H1 (cell line): Measurements from ENCODE around the gene FOXA2. TPM values are rescaled to one million over a fixed set of nuclear protein-coding genes. Genes with fewer than 3 reads are reported as not detected.

ENCODE experiments used
- CTCF ChIA-PET: fragments of 300-600 bp; sonication (Branson Sonifier 250); formaldehyde crosslinking; loops from one replicate; lab custom pipeline; 2021; ENCODE audit not compliant: partially characterized antibody; lab: Charles Lee
- POLR2A ChIA-PET: fragments of 300-600 bp; sonication (Branson Sonifier 250); formaldehyde crosslinking; loops from one replicate; lab custom pipeline; 2021; ENCODE audit warnings: inconsistent platforms; ENCODE audit not compliant: partially characterized antibody; lab: Charles Lee
- DNase-seq, 2 experiments: peaks; one replicate each; pipeline versions ENCODE4 v3.0.0 to v3.0.0-alpha.2; 2010 to 2022; ENCODE audit warnings: low spot score in 2 of 2, low read depth in 1 of 2, mixed read lengths in 1 of 2
- FAIRE-seq: peaks from 2 replicates; lab custom pipeline; 2011; peaks lifted over from hg19 to GRCh38; lab: Jason Lieb, UNC
- H2AFZ ChIP-seq: 2 replicates; pipeline ENCODE4 v1.8.1; 2012; ENCODE audit warnings: low read length, inconsistent platforms
- H2AK5ac ChIP-seq: 2 replicates; pipeline ENCODE4 v1.6.1; 2013; ENCODE audit warnings: low read depth, low read length
- H2BK120ac ChIP-seq: replicated peaks from 2 replicates; pipeline ENCODE3; 2013; ENCODE audit warnings: low read depth, low read length, inconsistent platforms
- H2BK12ac ChIP-seq: 2 replicates; pipeline ENCODE4 v1.6.1; 2013; ENCODE audit warnings: low read depth, low read length
- H2BK15ac ChIP-seq: 2 replicates; pipeline ENCODE4 v1.6.1; 2013; ENCODE audit warnings: low read length
- H2BK20ac ChIP-seq: 2 replicates; pipeline ENCODE4 v1.6.1; 2013; ENCODE audit warnings: low read length
- H2BK5ac ChIP-seq: 2 replicates; pipeline ENCODE4 v1.6.1; 2013; ENCODE audit warnings: low read depth, low read length
- H3K14ac ChIP-seq: 2 replicates; pipeline ENCODE4 v1.6.1; 2013; ENCODE audit warnings: inconsistent platforms; ENCODE audit not compliant: insufficient read length
- H3K18ac ChIP-seq: 2 replicates; pipeline ENCODE4 v1.6.1; 2013; ENCODE audit warnings: low read length; ENCODE audit errors: extremely low read depth
- H3K23ac ChIP-seq: 2 replicates; pipeline ENCODE4 v1.6.1; 2013; ENCODE audit warnings: inconsistent platforms; ENCODE audit not compliant: insufficient read length
- H3K23me2 ChIP-seq: 2 replicates; pipeline ENCODE4 v1.6.1; 2013; ENCODE audit warnings: low read depth, low read length
- H3K27ac ChIP-seq: 2 replicates; pipeline ENCODE4 v1.6.1; 2011; ENCODE audit warnings: low read depth, low read length, inconsistent platforms
- H3K27me3 ChIP-seq, 4 experiments: replicated peaks in 1 of 4; 1 replicate in 1 of 4; 2 replicates in 3 of 4; pipeline versions ENCODE4 v1.6.1 to v1.8.1; 2011 to 2013; ENCODE audit warnings: low read length in 3 of 4, mild to moderate bottlenecking in 3 of 4, inconsistent platforms in 2 of 4, mixed read lengths in 2 of 4, moderate library complexity in 1 of 4; ENCODE audit not compliant: control insufficient read depth in 3 of 4, insufficient read depth in 3 of 4; ENCODE audit errors: extremely low read depth in 1 of 4
- H3K36me3 ChIP-seq, 4 experiments: 2 replicates each; pipeline versions ENCODE4 v1.6.1 to v1.8.1; 2011 to 2013; ENCODE audit warnings: mild to moderate bottlenecking in 4 of 4, low read length in 3 of 4, moderate library complexity in 2 of 4, control low read depth in 1 of 4, inconsistent platforms in 1 of 4; ENCODE audit not compliant: insufficient read depth in 4 of 4, control insufficient read depth in 2 of 4
- H3K4ac ChIP-seq: replicated peaks from 2 replicates; pipeline ENCODE3; 2013; ENCODE audit warnings: low read length, low read depth, mixed read lengths, inconsistent platforms; ENCODE audit not compliant: insufficient read length
- H3K4me1 ChIP-seq, 4 experiments: replicated peaks in 1 of 4; 1 replicate in 1 of 4; 2 replicates in 3 of 4; pipeline versions ENCODE4 v1.6.1 to v1.8.1; 2011 to 2013; ENCODE audit warnings: low read length in 3 of 4, inconsistent platforms in 2 of 4, mixed read lengths in 1 of 4; ENCODE audit not compliant: insufficient read depth in 4 of 4, control insufficient read depth in 3 of 4
- H3K4me2 ChIP-seq, 2 experiments: 2 replicates each; pipeline versions ENCODE4 v1.6.1 to v1.8.1; 2011 to 2013; ENCODE audit warnings: low read depth in 2 of 2, low read length in 2 of 2, control low read depth in 1 of 2, inconsistent platforms in 1 of 2, mild to moderate bottlenecking in 1 of 2; ENCODE audit not compliant: insufficient read depth in 1 of 2
- H3K4me3 ChIP-seq, 4 experiments: fragments of 200-600, 300-600 bp in 1 of 4; sonication (generic), shearing (Covaris generic), sonication (Bioruptor Twin) in 1 of 4; 2 replicates each; pipeline versions ENCODE4 v1.5.1 to v1.8.1; 2011 to 2016; ENCODE audit warnings: low read length in 4 of 4, low read depth in 3 of 4, control low read depth in 2 of 4, inconsistent platforms in 2 of 4, mild to moderate bottlenecking in 2 of 4, mixed read lengths in 1 of 4, moderate library complexity in 1 of 4; ENCODE audit not compliant: insufficient read depth in 2 of 4; ENCODE audit errors: extremely low read depth in 1 of 4
- H3K56ac ChIP-seq: replicated peaks from 2 replicates; pipeline ENCODE3; 2013; ENCODE audit warnings: low read depth, mild to moderate bottlenecking, mixed read lengths, low read length, inconsistent platforms; ENCODE audit not compliant: insufficient read length
- H3K79me1 ChIP-seq: 2 replicates; pipeline ENCODE4 v1.6.1; 2013; ENCODE audit warnings: low read depth, low read length, control low read depth
- H3K79me2 ChIP-seq, 2 experiments: 2 replicates each; pipeline versions ENCODE4 v1.6.1 to v1.8.1; 2012 to 2013; ENCODE audit warnings: low read length in 2 of 2, mild to moderate bottlenecking in 2 of 2, inconsistent platforms in 1 of 2; ENCODE audit not compliant: insufficient read depth in 2 of 2, control insufficient read depth in 1 of 2
- H3K9ac ChIP-seq, 4 experiments: replicated peaks in 1 of 4; 1 replicate in 1 of 4; 2 replicates in 3 of 4; pipeline versions ENCODE4 v1.6.1 to v1.8.1; 2011 to 2013; ENCODE audit warnings: low read depth in 3 of 4, low read length in 3 of 4, control low read depth in 2 of 4, mild to moderate bottlenecking in 2 of 4, moderate library complexity in 2 of 4, inconsistent platforms in 1 of 4; ENCODE audit errors: extremely low read depth in 1 of 4
- H3K9me3 ChIP-seq, 2 experiments: 2 replicates each; pipeline versions ENCODE4 v1.6.1 to v1.8.1; 2012 to 2013; ENCODE audit warnings: mild to moderate bottlenecking in 2 of 2, moderate library complexity in 2 of 2, control low read depth in 1 of 2, inconsistent platforms in 1 of 2, low read depth in 1 of 2, low read length in 1 of 2, mixed read lengths in 1 of 2; ENCODE audit not compliant: insufficient read depth in 2 of 2
- H4K20me1 ChIP-seq, 2 experiments: replicated peaks in 1 of 2; 2 replicates each; pipeline versions ENCODE3 to v1.8.1; 2011 to 2013; ENCODE audit warnings: inconsistent platforms in 2 of 2, low read length in 2 of 2, mild to moderate bottlenecking in 1 of 2; ENCODE audit not compliant: insufficient read depth in 2 of 2, control insufficient read depth in 1 of 2
- H4K5ac ChIP-seq: 2 replicates; pipeline ENCODE4 v1.6.1; 2013; ENCODE audit warnings: low read length, low read depth, mixed read lengths, inconsistent platforms; ENCODE audit not compliant: insufficient read length
- H4K8ac ChIP-seq: 2 replicates; pipeline ENCODE4 v1.8.0; 2013; ENCODE audit warnings: mild to moderate bottlenecking, moderate library complexity, low read length, inconsistent platforms; ENCODE audit not compliant: insufficient read depth; ENCODE audit errors: extremely low read depth
- H4K91ac ChIP-seq: replicated peaks from 2 replicates; pipeline ENCODE3; 2013; ENCODE audit warnings: low read length, mixed read lengths, inconsistent platforms; ENCODE audit not compliant: insufficient read length
- CEBPB ChIP-seq: IDR thresholded peaks from 2 replicates; pipeline ENCODE4 v1.6.1; 2012; ENCODE audit warnings: low read depth, low read length
- GABPA ChIP-seq: IDR thresholded peaks from 2 replicates; pipeline ENCODE4 v1.6.1; 2011; ENCODE audit warnings: mild to moderate bottlenecking, low read length, moderate library complexity, borderline replicate concordance; ENCODE audit not compliant: insufficient read depth
- JUN ChIP-seq: IDR thresholded peaks from 2 replicates; pipeline ENCODE4 v1.6.1; 2011; ENCODE audit warnings: low read depth, mild to moderate bottlenecking, improper control_type of control experiment, low read length
- JUND ChIP-seq: IDR thresholded peaks from 2 replicates; pipeline ENCODE4 v1.6.1; 2011; ENCODE audit warnings: mild to moderate bottlenecking, improper control_type of control experiment, low read length
- KDM1A ChIP-seq: fragments of 200-600, 300-600 bp; sonication (generic); IDR thresholded peaks from 2 replicates; pipeline ENCODE4 v1.7.1; 2016; ENCODE audit warnings: mild to moderate bottlenecking, low read length, borderline replicate concordance
- KDM4A ChIP-seq: IDR thresholded peaks from one replicate; pipeline ENCODE4 v1.7.1; 2012; ENCODE audit warnings: low read depth, mild to moderate bottlenecking, moderate library complexity, low read length, inconsistent platforms; ENCODE audit not compliant: severe bottlenecking
- RAD21 ChIP-seq, 2 experiments: IDR thresholded peaks in 1 of 2; conservative IDR thresholded peaks in 1 of 2; 2 replicates each; pipeline ENCODE4 v1.6.1; 2011; ENCODE audit warnings: low read depth in 2 of 2, low read length in 2 of 2, improper control_type of control experiment in 1 of 2, inconsistent platforms in 1 of 2, mild to moderate bottlenecking in 1 of 2, moderate library complexity in 1 of 2
- RNF2 ChIP-seq: fragments of 200-900, 300-1000 bp; sonication (generic); IDR thresholded peaks from 2 replicates; pipeline ENCODE4 v1.7.1; 2016; ENCODE audit warnings: borderline replicate concordance, low read depth, mild to moderate bottlenecking, antibody characterized with exemption, low read length; ENCODE audit not compliant: poor library complexity, severe bottlenecking; ENCODE audit errors: missing control alignments
- SIN3A ChIP-seq, 2 experiments: IDR thresholded peaks in 1 of 2; conservative IDR thresholded peaks in 1 of 2; 2 replicates each; pipeline ENCODE4 v1.6.1; 2011 to 2012; ENCODE audit warnings: low read length in 2 of 2, improper control_type of control experiment in 1 of 2, low read depth in 1 of 2, mild to moderate bottlenecking in 1 of 2
- SP2 ChIP-seq: IDR thresholded peaks from 2 replicates; pipeline ENCODE4 v1.6.1; 2012; ENCODE audit warnings: mild to moderate bottlenecking, low read length, inconsistent platforms
- SRF ChIP-seq: IDR thresholded peaks from 2 replicates; pipeline ENCODE4 v1.6.1; 2011; ENCODE audit warnings: mild to moderate bottlenecking, low read depth, low read length, moderate library complexity
- TEAD4 ChIP-seq: IDR thresholded peaks from 2 replicates; pipeline ENCODE4 v1.6.1; 2012; ENCODE audit warnings: low read depth, low read length, inconsistent platforms, mixed read lengths
- WGBS, 2 experiments: shearing (Covaris generic) in 1 of 2; methylation state at CpG; one replicate each; pipeline versions ENCODE4 v1.1.6 to v1.1.7; 2013 to 2015; ENCODE audit warnings: low lambda C conversion rate in 2 of 2, mixed read lengths in 2 of 2, inconsistent platforms in 1 of 2, low coverage in 1 of 2, missing lambda C conversion rate in 1 of 2; ENCODE audit not compliant: insufficient replicate concordance in 2 of 2, insufficient coverage in 1 of 2, insufficient read length in 1 of 2; ENCODE audit errors: extremely low coverage in 1 of 2, missing lambda C conversion rate in 1 of 2; 5-methylcytosine and 5-hydroxymethylcytosine counted together
- polyA plus RNA-seq, 7 experiments: library from polyadenylated mRNA; depleted of rRNA in 3 of 7; stranded (reverse) in 5 of 7; unstranded in 2 of 7; fragments of >200 nt in 5 of 7; fragments of 200-250 nt in 2 of 7; gene quantifications; 1 replicate in 5 of 7; 2 replicates in 1 of 7; 4 replicates in 1 of 7; pipeline versions ENCODE4 v1.2.1 to v1.2.3, GENCODE V29; 2011 to 2013; ENCODE audit warnings: missing spikeins in 2 of 7, mixed read lengths in 2 of 7
- total RNA-seq: library from RNA; stranded (reverse); fragmentation: NEBNext Ultra II Directional; extraction: Animal tissue kit (Norgen Biotek cat#: 25700); gene quantifications from 2 replicates; pipeline ENCODE4 v1.2.1, GENCODE V29; 2021

Gene FOXA2
- total and polyA plus RNA-seq, 2 of the 8 experiments (the other 6 are each of a cell fraction or from before 2014, with no cell fraction given): not detected

DNA sequence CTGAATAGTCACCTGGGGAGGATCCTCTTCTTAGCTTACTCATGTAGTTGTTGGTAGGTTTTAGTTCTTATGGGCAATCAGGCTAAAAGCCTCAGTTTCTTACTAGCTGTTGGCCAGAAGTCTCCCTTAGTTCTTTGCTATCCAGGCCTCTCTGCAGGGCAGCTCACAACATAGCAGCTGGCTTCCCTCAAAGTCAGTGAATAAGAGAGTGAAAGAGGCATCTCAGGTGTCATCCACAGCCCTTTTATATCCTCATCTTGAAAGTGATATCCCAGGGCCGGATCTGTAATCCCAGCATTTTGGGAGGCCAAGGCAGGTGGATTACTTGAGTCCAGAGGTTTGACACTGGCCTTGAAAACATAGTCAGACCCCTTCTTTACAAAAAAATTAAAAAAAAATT lies 42.1 kb upstream of the FOXA2 start:
- DNase-seq (no peak), FAIRE-seq (no peak)
- TF ChIP-seq JUND (no peak), KDM4A (no peak), KDM1A (no peak), RAD21 (IDR thresholded peaks at IDR 0.05 in 1 of 2, conservative IDR thresholded peaks at IDR 0.05 in 1 of 2; ENCODE audit: low read depth in 2 of 2, low read length in 2 of 2) (no peak), JUN (no peak), GABPA (no peak), TEAD4 (no peak), RNF2 (no peak), SP2 (no peak), CEBPB (no peak), SRF (no peak), SIN3A (conservative IDR thresholded peaks at IDR 0.05 in 1 of 2, IDR thresholded peaks at IDR 0.05 in 1 of 2; ENCODE audit: low read depth in 1 of 2, low read length in 2 of 2) (no peak)
- Histone ChIP-seq H3K79me2 (no peaks in the 10 kb centered on the region), H2BK15ac (no peak overlapping the region), H2AFZ (no peak overlapping the region), H3K9me3 (no peaks in the 10 kb centered on the region), H4K5ac (no peak overlapping the region), H4K91ac (no peak overlapping the region), H3K23ac (no peak overlapping the region), H2BK120ac (no peak overlapping the region), H2AK5ac (no peak overlapping the region), H4K8ac (no peak overlapping the region), H3K18ac (no peak overlapping the region), H3K4me2 (no peak overlapping the region), H3K23me2 (no peaks in the 10 kb centered on the region), H2BK5ac (no peak overlapping the region), H2BK12ac (no peak overlapping the region), H3K4ac (no peak overlapping the region), H4K20me1 (no peaks in the 10 kb centered on the region), H3K14ac (no peak overlapping the region), H3K36me3 (no peaks in the 10 kb centered on the region), H3K4me1 (peaks cover 0 to 4% (median 0%) of the 10 kb centered on the region in 4 experiments; a peak in 2 of 7 replicates), H3K27ac (no peak overlapping the region), H3K9ac (no peak overlapping the region), H3K4me3 (no peak overlapping the region), H3K56ac (no peak overlapping the region), H3K27me3 (peaks cover 0 to 4% (median 0%) of the 10 kb centered on the region in 4 experiments; a peak in 2 of 7 replicates), H2BK20ac (no peak overlapping the region), H3K79me1 (no peaks in the 10 kb centered on the region)
- CTCF ChIA-PET: interaction anchor here (1.3 to 2.9 kb wide), 3 partner anchors 36 to 347 kb away, joined by 3 to 10 read pairs (median 4); no protein-coding TSS in a partner anchor
- 95% methylated on average over 1 of the region's 1 CpG; no CpG with 5 or more reads in 1 of the 2 experiments for WGBS, 2 experiments
- POLR2A ChIA-PET: no interaction called here
